IMR-90 (cell line): ENCODE measurements around the gene ARHGDIA. TPM values are rescaled to one million over a fixed set of nuclear protein-coding genes. Genes with fewer than 3 reads are reported as not detected.

Experiments used
- ATAC-seq: fragments of 200-7000 bp; cut with Tn5 transposase; 2 replicates; pipeline ENCODE4 v1.9.1; 2020; ENCODE audit warnings: low read depth, mild to moderate bottlenecking, moderate library complexity
- BruUV-seq: library from RNA; stranded (reverse); fragments of 400-500 nt; replicated peaks from 2 replicates; lab custom pipeline; 2021; lab: Mats Ljungman, UMichigan
- CTCF ChIA-PET: fragments of 300-600 bp; formaldehyde crosslinking; extraction: SDS; loops from one replicate; lab custom pipeline; 2021; ENCODE audit warnings: antibody characterized with exemption; lab: Yijun Ruan, JAX
- POLR2A ChIA-PET: fragments of 300-600 bp; sonication (Branson Sonifier 250); formaldehyde crosslinking; loops from one replicate; lab custom pipeline; 2022; ENCODE audit warnings: antibody characterized with exemption; ENCODE audit not compliant: unreplicated experiment; lab: Charles Lee
- DNase-seq: peaks from one replicate; pipeline ENCODE4 v3.0.0; 2013
- H2AFZ ChIP-seq: replicated peaks from 2 replicates; pipeline ENCODE3; 2013; ENCODE audit warnings: low read length, mild to moderate bottlenecking; ENCODE audit not compliant: poor library complexity
- H2AK5ac ChIP-seq: 2 replicates; pipeline ENCODE4 v1.6.1; 2013; ENCODE audit warnings: low read depth, low read length, inconsistent platforms
- H2AK9ac ChIP-seq: replicated peaks from 2 replicates; pipeline ENCODE3; 2013; ENCODE audit warnings: mild to moderate bottlenecking, low read depth, low read length, moderate library complexity; ENCODE audit not compliant: poor library complexity
- H2BK120ac ChIP-seq: 2 replicates; pipeline ENCODE4 v1.6.1; 2013; ENCODE audit warnings: low read depth, low read length, inconsistent platforms
- H2BK15ac ChIP-seq: 3 replicates; pipeline ENCODE4 v1.6.1; 2013; ENCODE audit warnings: low read depth, low read length, inconsistent platforms
- H2BK20ac ChIP-seq: 2 replicates; pipeline ENCODE4 v1.6.1; 2013; ENCODE audit warnings: low read depth, mild to moderate bottlenecking, inconsistent platforms, low read length, moderate library complexity
- H2BK5ac ChIP-seq: 2 replicates; pipeline ENCODE4 v1.6.1; 2013; ENCODE audit warnings: mild to moderate bottlenecking, low read depth, low read length, inconsistent platforms; ENCODE audit not compliant: poor library complexity, severe bottlenecking
- H3K14ac ChIP-seq: replicated peaks from 2 replicates; pipeline ENCODE4 v1.6.1; 2013; ENCODE audit warnings: low read depth, low read length, inconsistent platforms
- H3K18ac ChIP-seq: 2 replicates; pipeline ENCODE4 v1.6.1; 2013; ENCODE audit warnings: low read depth, low read length, control low read depth
- H3K23ac ChIP-seq: 2 replicates; pipeline ENCODE4 v1.6.1; 2013; ENCODE audit warnings: low read depth, low read length, inconsistent platforms
- H3K27ac ChIP-seq: 2 replicates; pipeline ENCODE4 v1.5.1; 2013; ENCODE audit warnings: mild to moderate bottlenecking, control low read depth, low read length; ENCODE audit not compliant: insufficient read depth
- H3K27me3 ChIP-seq: 2 replicates; pipeline ENCODE4 v1.6.1; 2013; ENCODE audit warnings: low read length; ENCODE audit not compliant: control insufficient read depth, insufficient read depth
- H3K36me3 ChIP-seq: 2 replicates; pipeline ENCODE4 v1.6.1; 2013; ENCODE audit warnings: low read length, mixed read lengths; ENCODE audit not compliant: control insufficient read depth, insufficient read depth
- H3K4ac ChIP-seq: 2 replicates; pipeline ENCODE4 v1.6.1; 2013; ENCODE audit warnings: low read depth, low read length, inconsistent platforms
- H3K4me1 ChIP-seq: 2 replicates; pipeline ENCODE4 v1.6.1; 2013; ENCODE audit warnings: low read length, mixed read lengths; ENCODE audit not compliant: control insufficient read depth, insufficient read depth
- H3K4me2 ChIP-seq: 2 replicates; pipeline ENCODE4 v1.6.1; 2013; ENCODE audit warnings: low read depth, mild to moderate bottlenecking, control low read depth, low read length, moderate library complexity
- H3K4me3 ChIP-seq: 2 replicates; pipeline ENCODE4 v1.5.1; 2013; ENCODE audit warnings: low read depth, mild to moderate bottlenecking, control low read depth, low read length, moderate library complexity; ENCODE audit not compliant: insufficient read depth
- H3K56ac ChIP-seq: 2 replicates; pipeline ENCODE4 v1.6.1; 2013; ENCODE audit warnings: low read length, inconsistent platforms; ENCODE audit not compliant: insufficient read depth; ENCODE audit errors: extremely low read depth
- H3K79me1 ChIP-seq, 2 experiments: 2 replicates each; pipeline ENCODE4 v1.6.1; 2013; ENCODE audit warnings: low read length in 2 of 2, inconsistent platforms in 1 of 2, low read depth in 1 of 2
- H3K9ac ChIP-seq: 2 replicates; pipeline ENCODE4 v1.6.1; 2013; ENCODE audit warnings: low read depth, low read length, control low read depth
- H3K9me1 ChIP-seq: 2 replicates; pipeline ENCODE4 v1.6.1; 2013; ENCODE audit warnings: low read length, inconsistent platforms; ENCODE audit not compliant: insufficient read depth
- H3K9me3 ChIP-seq: 2 replicates; pipeline ENCODE4 v1.6.1; 2013; ENCODE audit warnings: low read length; ENCODE audit not compliant: control insufficient read depth, insufficient read depth
- H4K20me1 ChIP-seq: 2 replicates; pipeline ENCODE4 v1.6.1; 2013; ENCODE audit warnings: low read length, inconsistent platforms; ENCODE audit not compliant: insufficient read depth
- H4K5ac ChIP-seq: 2 replicates; pipeline ENCODE4 v1.6.1; 2013; ENCODE audit warnings: mild to moderate bottlenecking, low read depth, low read length, control low read depth
- H4K8ac ChIP-seq, 2 experiments: 2 replicates each; pipeline ENCODE4 v1.6.1; 2013; ENCODE audit warnings: low read depth in 2 of 2, low read length in 2 of 2, control low read depth in 1 of 2, inconsistent platforms in 1 of 2
- H4K91ac ChIP-seq: 2 replicates; pipeline ENCODE4 v1.6.1; 2013; ENCODE audit warnings: low read depth, low read length, inconsistent platforms; ENCODE audit not compliant: insufficient read depth
- BHLHE40 ChIP-seq: fragments of 150-350 bp; IDR thresholded peaks from 2 replicates; pipeline ENCODE4 v1.6.1; 2016; ENCODE audit warnings: mild to moderate bottlenecking, low read depth, low read length
- CEBPB ChIP-seq: IDR thresholded peaks from 2 replicates; pipeline ENCODE4 v1.6.1; 2012; ENCODE audit warnings: low read depth, low read length, improper control_type of control experiment
- CHD1 ChIP-seq: IDR thresholded peaks from 2 replicates; pipeline ENCODE4 v1.6.1; 2012; ENCODE audit warnings: low read depth, low read length, improper control_type of control experiment
- CTCF ChIP-seq: conservative IDR thresholded peaks from 2 replicates; pipeline ENCODE4 v1.5.1; 2012; ENCODE audit warnings: mild to moderate bottlenecking, low read depth, low read length, improper control_type of control experiment
- ELK1 ChIP-seq: fragments of 150-350 bp; IDR thresholded peaks from 2 replicates; pipeline ENCODE4 v1.6.1; 2016; ENCODE audit warnings: low read depth, mild to moderate bottlenecking, low read length, moderate library complexity, borderline replicate concordance
- FOS ChIP-seq: fragments of 150-350 bp; IDR thresholded peaks from 2 replicates; pipeline ENCODE4 v1.6.1; 2016; ENCODE audit warnings: low read depth, low read length
- MAFK ChIP-seq: IDR thresholded peaks from 2 replicates; pipeline ENCODE4 v1.6.1; 2012; ENCODE audit warnings: low read depth, low read length, improper control_type of control experiment
- MAZ ChIP-seq: IDR thresholded peaks from 2 replicates; pipeline ENCODE4 v1.6.1; 2012; ENCODE audit warnings: low read depth, mild to moderate bottlenecking, low read length, improper control_type of control experiment, moderate library complexity, borderline replicate concordance
- MXI1 ChIP-seq: IDR thresholded peaks from 2 replicates; pipeline ENCODE4 v1.6.1; 2012; ENCODE audit warnings: low read depth, mild to moderate bottlenecking, low read length, moderate library complexity, borderline replicate concordance
- NFE2L2 ChIP-seq: fragments of 150-350 bp; IDR thresholded peaks from 2 replicates; pipeline ENCODE4 v1.6.1; 2016; ENCODE audit warnings: low read depth, mild to moderate bottlenecking, low read length
- POLR2A ChIP-seq: IDR thresholded peaks from 2 replicates; pipeline ENCODE4 v1.6.1; 2012; ENCODE audit warnings: mild to moderate bottlenecking, low read depth, low read length
- RAD21 ChIP-seq: IDR thresholded peaks from 2 replicates; pipeline ENCODE4 v1.6.1; 2012; ENCODE audit warnings: low read length, improper control_type of control experiment
- RCOR1 ChIP-seq: IDR thresholded peaks from 2 replicates; pipeline ENCODE4 v1.6.1; 2012; ENCODE audit warnings: mild to moderate bottlenecking, low read length, improper control_type of control experiment; ENCODE audit not compliant: insufficient replicate concordance
- RFX5 ChIP-seq: IDR thresholded peaks from 2 replicates; pipeline ENCODE4 v1.8.0; 2012; ENCODE audit warnings: low read depth, mild to moderate bottlenecking, low read length, moderate library complexity
- SMC3 ChIP-seq: fragments of 150-350 bp; IDR thresholded peaks from 2 replicates; pipeline ENCODE4 v1.6.1; 2016; ENCODE audit warnings: low read depth, mild to moderate bottlenecking, antibody characterized with exemption, low read length, moderate library complexity
- USF2 ChIP-seq: fragments of 150-350 bp; IDR thresholded peaks from 2 replicates; pipeline ENCODE4 v1.6.1; 2017; ENCODE audit warnings: mild to moderate bottlenecking, antibody characterized with exemption, low read length, low read depth
- WGBS, 2 experiments: methylation state at CpG; one replicate each; pipeline versions ENCODE4 v1.1.5 to v1.1.7; 2013; ENCODE audit warnings: missing lambda C conversion rate in 2 of 2; ENCODE audit not compliant: insufficient read length in 1 of 2; ENCODE audit errors: extremely low coverage in 2 of 2; 5-methylcytosine and 5-hydroxymethylcytosine counted together
- dilution Hi-C: fragments of 300-500 bp; cut with HindIII; formaldehyde crosslinking; loops from one replicate; pipeline ENCODE4 v1.14.3; 2018; ENCODE audit warnings: low sequenced_read_pairs; ENCODE audit not compliant: unreplicated experiment
- in situ Hi-C: fragments of 300-500 bp; cut with MboI; formaldehyde crosslinking; loops from 3 replicates; pipeline ENCODE4 v1.14.3; 2019; ENCODE audit warnings: low sequenced_read_pairs, inconsistent platforms, mixed read lengths
- intact Hi-C: fragments of 100-400 bp; cut with micrococcal nuclease; formaldehyde crosslinking; loops from 2 replicates; pipeline ENCODE4 v1.10.0; 2022
- polyA plus RNA-seq, 3 experiments: library from polyadenylated mRNA; depleted of rRNA; stranded (reverse); fragments of >200 nt; gene quantifications; 2 replicates each; pipeline ENCODE4 v1.2.3, GENCODE V29; 2012; ENCODE audit warnings: low replicate concordance in 1 of 3
- total RNA-seq: library from RNA; depleted of rRNA; stranded (reverse); fragments of >200 nt; gene quantifications from 2 replicates; pipeline ENCODE4 v1.2.3, GENCODE V29; 2012

The ARHGDIA gene
- total and polyA plus RNA-seq, 2 of the 4 experiments (the other 2 are of a cell fraction) = 62.7 to 362 TPM

GRCh38 chr17:81889602-81890001 lies 18.5 kb upstream of the ARHGDIA start:
- dilution Hi-C loops (no loop called here), in situ Hi-C loops (no loop called here), intact Hi-C loops (no loop called here)
- Histone ChIP-seq H3K27ac (no peak overlapping the region), H3K18ac (no peak overlapping the region), H2AFZ (no peak overlapping the region), H3K4me3 (no peak overlapping the region), H2BK20ac (no peak overlapping the region), H3K56ac (no peak overlapping the region), H3K9ac (peak overlapping the region; percentile 82; the same call in 1 of the 2 replicates), H3K9me3 (no peaks in the 10 kb centered on the region), H3K27me3 (no peaks in the 10 kb centered on the region), H4K91ac (no peak overlapping the region), H4K20me1 (peaks cover 18% of the 10 kb centered on the region), H2AK5ac (no peak overlapping the region), H3K4me2 (no peak overlapping the region), H3K4ac (no peak overlapping the region), H3K36me3 (peaks cover 57% of the 10 kb centered on the region), H3K23ac (peak overlapping the region; percentile 43; the same call in 1 of the 2 replicates), H2BK5ac (no peak overlapping the region), H2AK9ac (no peak overlapping the region), H2BK15ac (no peak overlapping the region), H3K9me1 (0 out of 2 replicates have a peak, but pooled peaks cover 4% of the 10 kb centered on the region), H2BK120ac (no peak overlapping the region), H4K8ac (0 out of 4 replicates have a peak overlapping the region, but pooled peaks of 1 of the 2 experiments have one; percentile 1), H3K4me1 (peaks cover 4% of the 10 kb centered on the region; the same call in 1 of the 2 replicates), H3K14ac (no peak overlapping the region), H4K5ac (no peak overlapping the region), H3K79me1 (peaks cover 48 to 72% of the 10 kb centered on the region in 2 experiments)
- ChIA-PET POLR2A (no interaction called here), CTCF (no interaction called here)
- 90% methylated on average over 2 of the region's 9 CpGs; no CpG with 5 or more reads in 1 of the 2 experiments for WGBS, 2 experiments
- ATAC-seq (no peak), DNase-seq (no peak)
- no peak for TF ChIP-seq BHLHE40
- TF ChIP-seq USF2 = no peak
- TF ChIP-seq FOS = no peak
- TF ChIP-seq POLR2A = no peak
- TF ChIP-seq CEBPB = no peak
- TF ChIP-seq RCOR1 = no peak
- no peak for TF ChIP-seq CTCF
- TF ChIP-seq ELK1 = no peak
- no peak for TF ChIP-seq MAFK
- TF ChIP-seq RAD21 = no peak
- TF ChIP-seq NFE2L2 = no peak
- no peak for TF ChIP-seq SMC3
- no peak for TF ChIP-seq RFX5
- no peak for TF ChIP-seq CHD1
- TF ChIP-seq MAZ = no peak
- no peak for TF ChIP-seq MXI1
- BruUV-seq = no TSS peak
